Measurements from ENCODE around the gene ERCC6L.
A peak's percentile ranks its signal among the peaks of the same experiment; 100 is the strongest.
"Not testable (repeated sequence)": the region's sequence is repeated elsewhere in the genome, so short reads cannot be mapped to it uniquely, and the experiment has no call there.

The ERCC6L gene

DNA sequence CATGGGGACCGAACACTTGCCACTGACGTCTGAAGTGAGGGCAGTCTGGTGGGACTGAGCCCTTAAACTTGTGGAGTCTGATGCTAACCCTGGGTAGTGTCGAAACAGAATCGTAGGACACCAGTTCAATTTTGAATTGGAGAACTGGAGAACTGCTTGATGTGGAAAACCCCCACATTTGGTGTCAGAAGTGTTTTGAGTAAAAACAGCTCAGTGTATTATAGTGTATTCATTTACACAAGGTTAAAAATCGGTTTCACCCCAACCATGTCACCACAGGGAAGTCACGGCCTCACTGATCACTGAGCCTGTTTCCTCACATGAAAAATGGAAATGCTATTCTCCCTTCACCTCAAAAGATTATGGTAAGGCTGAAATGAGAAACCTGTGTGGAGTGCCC lies 35.4 kb downstream of the ERCC6L start:
- Histone ChIP-seq H3K4me1 (ENCODE audit: control insufficient read depth, insufficient read depth, low read length) (peaks cover 3% of the 10 kb centered on the region), H3K9ac (ENCODE audit: low read length) (no peak overlapping the region), H3K27me3 (replicated peaks; ENCODE audit: control insufficient read depth, insufficient read depth, low read length) (peaks cover 8% of the 10 kb centered on the region), H3K9me3 (ENCODE audit: control insufficient read depth, low read length) (no peaks in the 10 kb centered on the region), H3K4me3 (ENCODE audit: low read length) (no peak overlapping the region), H3K36me3 (ENCODE audit: control insufficient read depth, insufficient read depth, low read length, severe bottlenecking) (no peaks in the 10 kb centered on the region)
- no peak for DNase-seq (ENCODE audit: low read depth)

DNA sequence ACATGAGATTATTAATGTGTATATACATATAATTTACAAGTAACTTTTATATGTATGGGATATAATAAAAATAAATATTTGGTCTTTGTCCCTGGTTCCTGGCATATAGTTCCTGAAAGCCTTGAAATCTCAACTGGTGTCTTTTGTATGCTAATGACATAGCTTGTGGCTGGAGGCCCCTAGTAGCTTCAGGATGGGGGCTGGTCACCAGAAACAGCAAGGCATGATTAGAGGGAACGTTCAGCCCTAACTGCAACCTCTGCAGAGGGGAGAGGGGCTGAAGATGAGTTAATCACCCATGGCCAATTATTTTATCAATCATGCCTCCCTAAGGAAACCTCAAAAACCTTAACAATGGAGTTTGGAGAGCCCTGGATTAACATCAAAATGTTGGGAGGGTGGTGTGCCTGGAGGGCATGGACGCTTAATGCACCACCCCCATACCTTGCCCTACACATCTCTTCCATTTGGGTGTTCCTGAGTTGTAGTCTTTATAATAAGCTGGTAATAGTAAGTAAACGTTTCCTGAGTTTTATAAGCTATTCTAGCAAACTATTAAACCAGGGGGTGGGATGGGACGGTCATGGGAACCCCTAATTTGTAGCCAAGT lies 35.9 kb downstream of the ERCC6L start:
- no peaks in the 10 kb centered on the region for H3K9me3 ChIP-seq (ENCODE audit: control insufficient read depth, low read length)
- peaks cover 3% of the 10 kb centered on the region for H3K4me1 ChIP-seq (ENCODE audit: control insufficient read depth, insufficient read depth, low read length)
- H3K36me3 ChIP-seq (ENCODE audit: control insufficient read depth, insufficient read depth, low read length, severe bottlenecking) = peaks cover 3% of the 10 kb centered on the region

GRCh38 chrX:72201836-72202536 lies 36.8 kb downstream of the ERCC6L start:
- H3K36me3 ChIP-seq (ENCODE audit: control insufficient read depth, insufficient read depth, low read length, severe bottlenecking) = peaks cover 11% of the 10 kb centered on the region
- DNase-seq (ENCODE audit: low read depth) = peak; percentile 67
- no peak overlapping the region for H3K4me3 ChIP-seq (ENCODE audit: low read length)
- H3K4me1 ChIP-seq (ENCODE audit: control insufficient read depth, insufficient read depth, low read length) = peaks cover 3% of the 10 kb centered on the region
- peaks cover 8% of the 10 kb centered on the region for H3K27me3 ChIP-seq (replicated peaks; ENCODE audit: control insufficient read depth, insufficient read depth, low read length)
- peak overlapping the region; percentile 37 for H3K9ac ChIP-seq (ENCODE audit: low read length)
- H3K9me3 ChIP-seq (ENCODE audit: control insufficient read depth, low read length) = no peaks in the 10 kb centered on the region

More for the DNA sequence above, 35.9 kb downstream of the ERCC6L start:
- peaks cover 8% of the 10 kb centered on the region for H3K27me3 ChIP-seq (replicated peaks; ENCODE audit: control insufficient read depth, insufficient read depth, low read length)
- H3K9ac ChIP-seq (ENCODE audit: low read length) = no peak overlapping the region
- H3K4me3 ChIP-seq (ENCODE audit: low read length) = no peak overlapping the region
- DNase-seq (ENCODE audit: low read depth) = no peak

- no peak overlapping the region for H3K9ac ChIP-seq (ENCODE audit: low read length)
- H3K9me3 ChIP-seq (ENCODE audit: control insufficient read depth, low read length) = no peaks in the 10 kb centered on the region
- H3K4me1 ChIP-seq (ENCODE audit: control insufficient read depth, insufficient read depth, low read length) = peaks cover 10% of the 10 kb centered on the region
- no peak for DNase-seq (ENCODE audit: low read depth)
- peak overlapping the region; percentile 89 for H3K4me3 ChIP-seq (ENCODE audit: low read length)
- peaks cover 3% of the 10 kb centered on the region for H3K27me3 ChIP-seq (replicated peaks; ENCODE audit: control insufficient read depth, insufficient read depth, low read length)
- peaks cover 8% of the 10 kb centered on the region for H3K36me3 ChIP-seq (ENCODE audit: control insufficient read depth, insufficient read depth, low read length, severe bottlenecking)
Observed at GRCh38 chrX:72182924-72183323, 55.9 kb downstream of the ERCC6L start.

DNA sequence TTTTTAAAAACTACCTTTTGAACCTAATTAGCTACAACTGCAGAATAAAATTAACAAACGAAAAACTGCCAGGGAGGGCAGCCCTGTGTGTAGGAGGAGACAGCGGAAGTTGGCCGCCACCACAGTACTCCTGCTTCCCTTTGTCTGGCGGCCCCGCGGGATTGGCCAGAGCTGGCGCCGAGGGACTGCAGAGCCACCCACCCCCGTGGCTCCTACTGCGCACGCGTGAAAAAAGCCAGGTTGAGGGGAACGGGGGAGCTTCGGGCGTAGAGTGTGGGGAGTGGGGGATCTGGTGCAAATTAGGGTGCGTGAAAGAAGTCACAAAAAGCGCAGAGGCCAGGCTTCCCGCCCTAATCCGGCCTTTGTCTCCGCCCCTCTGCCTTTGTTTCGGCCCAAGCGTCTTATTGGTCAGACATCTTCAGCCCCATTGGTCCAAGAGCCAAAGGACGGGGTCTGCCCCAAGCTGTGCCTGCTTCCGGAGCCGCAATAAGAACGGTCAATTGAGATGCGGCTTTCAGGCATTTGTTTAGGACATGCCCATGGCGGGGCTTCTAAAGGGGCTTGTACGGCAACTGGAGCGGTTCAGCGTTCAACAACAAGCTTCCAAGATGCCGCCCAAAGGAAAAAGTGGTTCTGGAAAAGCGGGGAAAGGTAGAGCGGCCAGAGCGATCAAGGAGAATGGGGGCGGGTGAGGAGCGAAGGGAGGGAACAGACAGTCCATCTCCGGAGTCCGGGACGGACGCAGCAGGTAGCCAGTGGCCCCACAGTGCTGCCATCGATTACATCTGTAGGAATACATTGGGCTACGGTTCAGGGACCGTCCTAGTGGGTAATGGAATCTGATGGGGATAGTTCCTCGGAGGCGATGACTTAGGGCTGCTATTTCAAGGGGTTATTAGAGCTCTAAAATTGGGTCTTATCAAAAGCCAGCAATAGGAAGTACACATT lies 57.4 kb downstream of the ERCC6L start, which contains the start of gene PIN4:
TSS of gene PIN4 (plus strand) at position 580 of the 948 bp plus-strand sequence. CDS start at position 609, 29 bp downstream.
- Histone ChIP-seq H3K36me3 (ENCODE audit: control insufficient read depth, insufficient read depth, low read length, severe bottlenecking) (no peaks in the 10 kb centered on the region), H3K27me3 (replicated peaks; ENCODE audit: control insufficient read depth, insufficient read depth, low read length) (peaks cover 3% of the 10 kb centered on the region), H3K4me1 (ENCODE audit: control insufficient read depth, insufficient read depth, low read length) (peaks cover 10% of the 10 kb centered on the region), H3K9me3 (ENCODE audit: control insufficient read depth, low read length) (no peaks in the 10 kb centered on the region), H3K9ac (ENCODE audit: low read length) (peak within 1 kb of the TSS; percentile 87), H3K4me3 (ENCODE audit: low read length) (peak within 1 kb of the TSS; percentile 89)
- DNase-seq (ENCODE audit: low read depth) = peak; percentile 99

GRCh38 chrX:72180539-72180938 lies 58.3 kb downstream of the ERCC6L start:
- Histone ChIP-seq H3K27me3 (replicated peaks; ENCODE audit: control insufficient read depth, insufficient read depth, low read length) (peaks cover 3% of the 10 kb centered on the region), H3K4me3 (ENCODE audit: low read length) (peak overlapping the region; percentile 89), H3K4me1 (ENCODE audit: control insufficient read depth, insufficient read depth, low read length) (peaks cover 10% of the 10 kb centered on the region), H3K9me3 (ENCODE audit: control insufficient read depth, low read length) (no peaks in the 10 kb centered on the region), H3K36me3 (ENCODE audit: control insufficient read depth, insufficient read depth, low read length, severe bottlenecking) (no peaks in the 10 kb centered on the region), H3K9ac (ENCODE audit: low read length) (peak overlapping the region; percentile 87)
- no peak for DNase-seq (ENCODE audit: low read depth)

DNA sequence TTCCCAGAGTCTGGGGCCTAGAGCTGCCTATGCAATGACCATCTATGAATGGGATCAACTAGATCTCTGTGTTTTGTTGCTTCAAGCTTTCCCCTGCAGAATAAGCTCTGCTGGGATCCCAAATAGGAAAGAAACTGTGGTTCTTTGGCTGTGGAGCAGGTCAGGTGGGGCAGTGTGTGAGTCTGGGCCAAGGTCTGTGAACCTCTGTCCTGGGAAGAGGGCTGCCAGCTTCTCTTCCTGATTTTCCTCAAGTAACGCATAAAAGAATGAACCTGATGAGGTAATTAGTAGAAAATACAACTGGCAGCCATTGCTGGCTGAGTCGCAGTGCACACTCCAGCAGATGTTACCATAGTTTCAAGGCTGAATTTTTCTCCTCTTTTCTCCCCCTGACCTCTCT lies 61.8 kb downstream of the ERCC6L start:
- H3K4me3 ChIP-seq (ENCODE audit: low read length) = no peak overlapping the region
- peaks cover 4% of the 10 kb centered on the region for H3K4me1 ChIP-seq (ENCODE audit: control insufficient read depth, insufficient read depth, low read length)
- peaks cover 16% of the 10 kb centered on the region for H3K27me3 ChIP-seq (replicated peaks; ENCODE audit: control insufficient read depth, insufficient read depth, low read length)
- no peak overlapping the region for H3K9ac ChIP-seq (ENCODE audit: low read length)
- H3K9me3 ChIP-seq (ENCODE audit: control insufficient read depth, low read length) = no peaks in the 10 kb centered on the region
- no peaks in the 10 kb centered on the region for H3K36me3 ChIP-seq (ENCODE audit: control insufficient read depth, insufficient read depth, low read length, severe bottlenecking)
- no peak for DNase-seq (ENCODE audit: low read depth)

GRCh38 chrX:72176289-72176688 lies 62.5 kb downstream of the ERCC6L start:
- H3K27me3 ChIP-seq (replicated peaks; ENCODE audit: control insufficient read depth, insufficient read depth, low read length) = peaks cover 16% of the 10 kb centered on the region
- not testable (repeated sequence) for H3K4me3 ChIP-seq (ENCODE audit: low read length); H3K9ac ChIP-seq (ENCODE audit: low read length); DNase-seq (ENCODE audit: low read depth); H3K36me3 ChIP-seq (ENCODE audit: control insufficient read depth, insufficient read depth, low read length, severe bottlenecking); H3K9me3 ChIP-seq (ENCODE audit: control insufficient read depth, low read length); H3K4me1 ChIP-seq (ENCODE audit: control insufficient read depth, insufficient read depth, low read length)

GRCh38 chrX:72169008-72169728 lies 69.7 kb downstream of the ERCC6L start:
- Histone ChIP-seq H3K36me3 (ENCODE audit: control insufficient read depth, insufficient read depth, low read length, severe bottlenecking) (no peaks in the 10 kb centered on the region), H3K9ac (ENCODE audit: low read length) (no peak overlapping the region), H3K9me3 (ENCODE audit: control insufficient read depth, low read length) (no peaks in the 10 kb centered on the region), H3K4me3 (ENCODE audit: low read length) (no peak overlapping the region), H3K27me3 (replicated peaks; ENCODE audit: control insufficient read depth, insufficient read depth, low read length) (peaks cover 23% of the 10 kb centered on the region), H3K4me1 (ENCODE audit: control insufficient read depth, insufficient read depth, low read length) (no peaks in the 10 kb centered on the region)
- no peak for DNase-seq (ENCODE audit: low read depth)

DNA sequence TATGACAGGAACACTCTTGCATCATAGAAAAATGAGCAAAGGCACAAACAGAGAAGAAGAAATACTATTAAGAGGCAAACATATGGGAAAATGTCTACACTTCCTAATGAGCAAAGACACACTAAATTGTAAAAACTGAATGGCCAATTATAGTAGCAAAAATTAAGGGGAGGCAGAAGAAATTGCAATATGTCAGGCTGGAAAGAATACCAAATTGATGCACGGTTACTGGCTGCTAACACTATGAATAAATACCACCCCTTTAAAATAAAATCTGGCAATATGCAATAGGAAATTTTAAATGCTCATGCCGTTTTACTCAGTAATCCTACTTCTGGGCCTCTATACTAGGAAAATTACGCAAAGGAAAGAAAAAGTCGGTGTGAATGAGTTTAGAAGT lies 73.3 kb downstream of the ERCC6L start:
- no peak overlapping the region for H3K9ac ChIP-seq (ENCODE audit: low read length)
- H3K27me3 ChIP-seq (replicated peaks; ENCODE audit: control insufficient read depth, insufficient read depth, low read length) = peaks cover 23% of the 10 kb centered on the region
- peaks cover 3% of the 10 kb centered on the region for H3K9me3 ChIP-seq (ENCODE audit: control insufficient read depth, low read length)
- H3K4me1 ChIP-seq (ENCODE audit: control insufficient read depth, insufficient read depth, low read length) = no peaks in the 10 kb centered on the region
- no peaks in the 10 kb centered on the region for H3K36me3 ChIP-seq (ENCODE audit: control insufficient read depth, insufficient read depth, low read length, severe bottlenecking)
- DNase-seq (ENCODE audit: low read depth) = no peak
- H3K4me3 ChIP-seq (ENCODE audit: low read length) = no peak overlapping the region
